ENCODE results near the gene ZFAND3. TPM values are rescaled to one million over a fixed set of nuclear protein-coding genes. Genes with fewer than 3 reads are reported as not detected.

Gene ZFAND3
- total and polyA plus RNA-seq, 3 donors from 2014 or later: 104 to 329 (median 109) TPM

DNA sequence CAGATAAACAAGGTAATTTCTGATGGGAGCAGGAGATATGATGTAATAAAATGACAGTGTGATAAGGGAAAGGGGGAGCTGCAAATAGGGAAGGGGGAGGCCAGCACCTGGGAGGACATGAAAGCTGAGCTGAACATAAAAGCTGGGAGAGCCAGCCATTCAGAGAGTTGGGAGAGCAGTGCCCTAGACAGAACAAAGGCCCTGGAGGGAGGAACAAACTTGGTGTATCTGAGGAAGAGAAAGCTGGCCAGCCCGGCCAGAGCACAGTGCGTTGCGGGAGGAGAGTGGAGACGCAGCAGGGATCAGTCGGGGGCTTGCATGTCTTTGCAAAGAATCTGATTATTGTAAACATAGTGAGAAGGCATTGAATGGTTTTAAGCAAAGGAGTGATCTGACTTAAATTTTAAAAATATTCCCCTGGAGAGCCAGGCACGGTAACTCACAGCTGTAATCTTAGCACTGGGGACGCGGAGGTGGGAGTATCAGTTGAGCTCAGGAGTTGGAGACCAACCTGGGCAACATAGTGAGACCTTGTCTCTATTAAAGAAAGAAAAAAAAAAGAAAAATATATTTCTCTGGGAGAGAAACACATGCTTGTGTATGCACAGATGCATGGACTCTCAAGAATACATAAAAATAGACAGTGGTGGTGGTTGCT, 318.2 kb downstream of the ZFAND3 start:
- intact Hi-C loops (cut with DNase I; ENCODE audit: low total_unique reads): no loop called here
- WGBS, 2 donors: 77 to 79% methylated on average over 8 of the region's 8 CpGs
- no peaks in the 10 kb centered on the region for H3K9me3 ChIP-seq
- no peak for DNase-seq
- no peaks in the 10 kb centered on the region for H3K27me3 ChIP-seq
- H3K4me1 ChIP-seq: no peaks in the 10 kb centered on the region
- no peak for TF ChIP-seq POLR2A (IDR thresholded peaks at IDR 0.05)
- TF ChIP-seq, protein P1, sequence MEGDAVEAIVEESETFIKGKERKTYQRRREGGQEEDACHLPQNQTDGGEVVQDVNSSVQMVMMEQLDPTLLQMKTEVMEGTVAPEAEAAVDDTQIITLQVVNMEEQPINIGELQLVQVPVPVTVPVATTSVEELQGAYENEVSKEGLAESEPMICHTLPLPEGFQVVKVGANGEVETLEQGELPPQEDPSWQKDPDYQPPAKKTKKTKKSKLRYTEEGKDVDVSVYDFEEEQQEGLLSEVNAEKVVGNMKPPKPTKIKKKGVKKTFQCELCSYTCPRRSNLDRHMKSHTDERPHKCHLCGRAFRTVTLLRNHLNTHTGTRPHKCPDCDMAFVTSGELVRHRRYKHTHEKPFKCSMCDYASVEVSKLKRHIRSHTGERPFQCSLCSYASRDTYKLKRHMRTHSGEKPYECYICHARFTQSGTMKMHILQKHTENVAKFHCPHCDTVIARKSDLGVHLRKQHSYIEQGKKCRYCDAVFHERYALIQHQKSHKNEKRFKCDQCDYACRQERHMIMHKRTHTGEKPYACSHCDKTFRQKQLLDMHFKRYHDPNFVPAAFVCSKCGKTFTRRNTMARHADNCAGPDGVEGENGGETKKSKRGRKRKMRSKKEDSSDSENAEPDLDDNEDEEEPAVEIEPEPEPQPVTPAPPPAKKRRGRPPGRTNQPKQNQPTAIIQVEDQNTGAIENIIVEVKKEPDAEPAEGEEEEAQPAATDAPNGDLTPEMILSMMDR (IDR thresholded peaks at IDR 0.05): no peak
- H3K4me3 ChIP-seq: no peak overlapping the region
- no peaks in the 10 kb centered on the region for H3K36me3 ChIP-seq (ENCODE audit: low read depth, missing control alignments)
- H3K27ac ChIP-seq: no peak overlapping the region

DNA sequence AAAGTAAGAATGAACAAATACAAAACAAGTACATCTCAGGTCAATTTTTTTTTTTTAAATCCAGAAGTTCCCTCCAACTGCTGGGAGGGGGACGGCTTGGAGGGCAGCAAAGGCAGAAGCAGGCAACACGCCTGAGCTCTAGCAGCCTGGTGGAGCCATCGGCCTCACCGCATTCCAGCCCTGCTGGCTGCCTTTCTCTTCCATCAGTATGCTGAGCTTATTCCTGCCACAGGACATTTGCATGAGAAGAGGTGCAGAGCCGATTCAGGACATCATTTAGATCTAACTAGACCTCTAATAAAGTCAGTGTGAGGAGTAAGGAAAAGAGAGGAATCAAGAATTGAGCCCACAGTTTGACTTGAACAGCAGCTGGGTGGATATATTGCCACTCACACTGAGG, 318.8 kb downstream of the ZFAND3 start:
- TF ChIP-seq POLR2A (IDR thresholded peaks at IDR 0.05): no peak
- TF ChIP-seq, protein P1 (IDR thresholded peaks at IDR 0.05): no peak
- Histone ChIP-seq H3K9me3 (no peaks in the 10 kb centered on the region), H3K4me3 (no peak overlapping the region), H3K36me3 (ENCODE audit: low read depth, missing control alignments) (no peaks in the 10 kb centered on the region), H3K4me1 (no peaks in the 10 kb centered on the region), H3K27ac (no peak overlapping the region), H3K27me3 (no peaks in the 10 kb centered on the region)
- intact Hi-C loops (cut with DNase I; ENCODE audit: low total_unique reads): no loop called here
- 89 to 92% methylated on average over 5 of the region's 5 CpGs for WGBS, 2 donors
- no peak for DNase-seq

DNA sequence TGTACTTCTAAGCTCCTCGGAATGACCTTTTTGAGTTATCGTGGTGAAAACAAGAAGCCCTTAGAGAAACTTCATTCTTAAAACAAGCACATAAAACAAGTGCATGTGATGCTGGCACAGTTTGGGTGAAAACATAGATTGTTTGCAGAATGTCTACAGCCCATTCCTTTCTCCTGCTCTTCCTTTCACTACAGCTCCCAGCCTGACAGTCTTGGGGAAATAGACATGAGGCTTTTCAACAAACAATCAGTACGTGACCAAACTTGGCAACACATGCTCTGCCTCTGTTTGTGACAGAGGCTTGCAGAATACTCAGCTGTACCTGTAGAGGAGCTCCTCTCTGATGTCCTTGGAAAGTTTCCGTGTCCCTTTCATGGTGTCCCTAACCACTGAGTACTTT, 321.6 kb downstream of the ZFAND3 start:
- Histone ChIP-seq H3K27me3 (no peaks in the 10 kb centered on the region), H3K27ac (no peak overlapping the region), H3K9me3 (no peaks in the 10 kb centered on the region), H3K4me3 (no peak overlapping the region), H3K4me1 (no peaks in the 10 kb centered on the region), H3K36me3 (ENCODE audit: low read depth, missing control alignments) (no peaks in the 10 kb centered on the region)
- TF ChIP-seq POLR2A (IDR thresholded peaks at IDR 0.05): no peak
- TF ChIP-seq, protein P1 (IDR thresholded peaks at IDR 0.05): no peak
- WGBS, 2 donors: 70 to 76% methylated on average over 4 of the region's 4 CpGs
- DNase-seq: no peak
- intact Hi-C loops (cut with DNase I; ENCODE audit: low total_unique reads): no loop called here

DNA sequence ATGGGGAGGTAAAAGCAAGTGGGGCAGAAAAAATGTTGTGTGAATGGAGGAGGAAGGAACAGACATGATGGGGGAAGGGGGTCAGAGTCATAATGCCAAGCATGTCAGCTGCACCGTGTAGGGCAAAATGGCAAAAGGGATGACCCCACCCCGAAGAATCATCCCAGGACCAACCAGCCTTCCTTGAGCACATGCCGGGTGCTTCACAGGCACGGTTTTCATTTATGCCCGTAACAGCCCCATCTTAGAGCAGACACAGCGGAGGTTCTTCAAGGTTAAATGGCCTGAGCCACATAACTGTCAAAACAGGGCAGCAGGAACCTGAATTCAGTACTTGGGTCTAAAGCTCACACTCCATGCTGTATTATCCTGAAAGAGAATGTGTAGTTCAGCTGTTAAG, 322.2 kb downstream of the ZFAND3 start:
- TF ChIP-seq, protein P1 (IDR thresholded peaks at IDR 0.05): no peak
- TF ChIP-seq POLR2A (IDR thresholded peaks at IDR 0.05): no peak
- Histone ChIP-seq H3K27me3 (no peaks in the 10 kb centered on the region), H3K4me1 (no peaks in the 10 kb centered on the region), H3K27ac (no peak overlapping the region), H3K36me3 (ENCODE audit: low read depth, missing control alignments) (no peaks in the 10 kb centered on the region), H3K9me3 (no peaks in the 10 kb centered on the region), H3K4me3 (no peak overlapping the region)
- intact Hi-C loops (cut with DNase I; ENCODE audit: low total_unique reads): no loop called here
- no peak for DNase-seq
- 87 to 89% methylated on average over 6 of the region's 6 CpGs for WGBS, 2 donors

Data from testis (tissue), 3 donors.